HCT116 (cell line): ENCODE data around the gene CD7.

Source experiments
- EZH2 ChIP-seq: fragments of 200-600 bp; sonication (generic); IDR thresholded peaks from 2 replicates; pipeline ENCODE4 v1.6.1; 2017; ENCODE audit warnings: antibody characterized with exemption, mixed run types
- EZH2phosphoT487 ChIP-seq: fragments of 200-600 bp; IDR thresholded peaks from 2 replicates; pipeline ENCODE4 v1.6.1; 2018; ENCODE audit warnings: antibody characterized with exemption, borderline replicate concordance
- FOSL1 ChIP-seq: IDR thresholded peaks from 2 replicates; pipeline ENCODE4 v1.6.1; 2012; ENCODE audit warnings: low read depth
- MAX ChIP-seq: IDR thresholded peaks from 2 replicates; pipeline ENCODE4 v1.6.1; 2012
- POLR2A ChIP-seq: IDR thresholded peaks from 2 replicates; pipeline ENCODE4 v1.7.0; 2011; ENCODE audit warnings: borderline replicate concordance; ENCODE audit not compliant: insufficient read depth, insufficient read length; ENCODE audit errors: extremely low read depth
- POLR2AphosphoS5 ChIP-seq: IDR thresholded peaks from 2 replicates; pipeline ENCODE4 v1.6.1; 2011; ENCODE audit warnings: mild to moderate bottlenecking, low read depth, low read length, moderate library complexity
- TF ChIP-seq, protein P1 (sequence below), 3 experiments: fragments of 200-600 bp in 1 of 3; sonication (generic) in 1 of 3; IDR thresholded peaks in 2 of 3; conservative IDR thresholded peaks in 1 of 3; 2 replicates each; pipeline ENCODE4 v1.5.1; 2012 to 2017; ENCODE audit warnings: low read depth in 2 of 3, low read length in 2 of 3, antibody characterized with exemption in 1 of 3, borderline replicate concordance in 1 of 3, control low read depth in 1 of 3, mild to moderate bottlenecking in 1 of 3, mixed read lengths in 1 of 3, mixed run types in 1 of 3, moderate library complexity in 1 of 3; ENCODE audit not compliant: insufficient read depth in 1 of 3
- TF ChIP-seq, protein P2 (sequence below): IDR thresholded peaks from 2 replicates; pipeline ENCODE4 v1.6.1; 2011; ENCODE audit warnings: mild to moderate bottlenecking, low read length, moderate library complexity; ENCODE audit not compliant: insufficient replicate concordance; ENCODE audit errors: extremely low read depth

DNA sequence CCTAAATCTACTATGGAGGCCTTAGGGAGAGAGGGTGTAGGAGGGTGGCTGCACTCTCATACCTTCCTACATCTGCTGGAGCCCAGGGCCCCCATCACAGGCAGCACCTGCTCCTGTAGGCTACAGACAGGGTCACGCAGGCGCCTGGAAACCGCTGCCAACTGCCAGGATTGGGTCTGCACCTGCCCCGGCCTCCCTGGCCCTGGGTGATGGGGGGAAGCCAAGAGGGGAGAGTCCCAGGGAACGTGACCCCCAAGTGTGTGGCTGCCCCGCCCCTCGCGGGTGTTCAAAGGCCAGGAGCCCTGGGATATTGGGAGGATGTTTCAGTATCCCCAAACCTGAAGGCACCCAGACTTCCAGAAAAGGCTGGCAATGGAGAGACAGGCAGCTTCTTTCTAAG, 36.1 kb upstream of the CD7 start:
- TF ChIP-seq, protein P1, sequence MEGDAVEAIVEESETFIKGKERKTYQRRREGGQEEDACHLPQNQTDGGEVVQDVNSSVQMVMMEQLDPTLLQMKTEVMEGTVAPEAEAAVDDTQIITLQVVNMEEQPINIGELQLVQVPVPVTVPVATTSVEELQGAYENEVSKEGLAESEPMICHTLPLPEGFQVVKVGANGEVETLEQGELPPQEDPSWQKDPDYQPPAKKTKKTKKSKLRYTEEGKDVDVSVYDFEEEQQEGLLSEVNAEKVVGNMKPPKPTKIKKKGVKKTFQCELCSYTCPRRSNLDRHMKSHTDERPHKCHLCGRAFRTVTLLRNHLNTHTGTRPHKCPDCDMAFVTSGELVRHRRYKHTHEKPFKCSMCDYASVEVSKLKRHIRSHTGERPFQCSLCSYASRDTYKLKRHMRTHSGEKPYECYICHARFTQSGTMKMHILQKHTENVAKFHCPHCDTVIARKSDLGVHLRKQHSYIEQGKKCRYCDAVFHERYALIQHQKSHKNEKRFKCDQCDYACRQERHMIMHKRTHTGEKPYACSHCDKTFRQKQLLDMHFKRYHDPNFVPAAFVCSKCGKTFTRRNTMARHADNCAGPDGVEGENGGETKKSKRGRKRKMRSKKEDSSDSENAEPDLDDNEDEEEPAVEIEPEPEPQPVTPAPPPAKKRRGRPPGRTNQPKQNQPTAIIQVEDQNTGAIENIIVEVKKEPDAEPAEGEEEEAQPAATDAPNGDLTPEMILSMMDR (IDR thresholded peaks at IDR 0.05 in 2 of 3, conservative IDR thresholded peaks at IDR 0.05 in 1 of 3; ENCODE audit: borderline replicate concordance in 1 of 3, insufficient read depth in 1 of 3, low read depth in 2 of 3, low read length in 2 of 3): no peak
- TF ChIP-seq MAX (no peak), POLR2AphosphoS5 (no peak), EZH2phosphoT487 (no peak), POLR2A (no peak), FOSL1 (no peak), EZH2 (no peak)
- TF ChIP-seq, protein P2, sequence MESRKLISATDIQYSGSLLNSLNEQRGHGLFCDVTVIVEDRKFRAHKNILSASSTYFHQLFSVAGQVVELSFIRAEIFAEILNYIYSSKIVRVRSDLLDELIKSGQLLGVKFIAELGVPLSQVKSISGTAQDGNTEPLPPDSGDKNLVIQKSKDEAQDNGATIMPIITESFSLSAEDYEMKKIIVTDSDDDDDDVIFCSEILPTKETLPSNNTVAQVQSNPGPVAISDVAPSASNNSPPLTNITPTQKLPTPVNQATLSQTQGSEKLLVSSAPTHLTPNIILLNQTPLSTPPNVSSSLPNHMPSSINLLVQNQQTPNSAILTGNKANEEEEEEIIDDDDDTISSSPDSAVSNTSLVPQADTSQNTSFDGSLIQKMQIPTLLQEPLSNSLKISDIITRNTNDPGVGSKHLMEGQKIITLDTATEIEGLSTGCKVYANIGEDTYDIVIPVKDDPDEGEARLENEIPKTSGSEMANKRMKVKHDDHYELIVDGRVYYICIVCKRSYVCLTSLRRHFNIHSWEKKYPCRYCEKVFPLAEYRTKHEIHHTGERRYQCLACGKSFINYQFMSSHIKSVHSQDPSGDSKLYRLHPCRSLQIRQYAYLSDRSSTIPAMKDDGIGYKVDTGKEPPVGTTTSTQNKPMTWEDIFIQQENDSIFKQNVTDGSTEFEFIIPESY: no peak
